SU-DHL-6 (cell line): Measurements from ENCODE around the gene SLC25A13.

Experiments
- H2AFZ ChIP-seq: fragments of 200-600 bp; sonication (generic); 2 replicates; pipeline ENCODE4 v1.6.1; 2014; ENCODE audit warnings: low read depth, mild to moderate bottlenecking, moderate library complexity, mixed read lengths, antibody characterized with exemption, low read length; ENCODE audit not compliant: severe bottlenecking
- H3F3A ChIP-seq: fragments of 200-600 bp; shearing (Covaris generic); 2 replicates; pipeline ENCODE4 v1.6.0; 2016; ENCODE audit warnings: antibody characterized with exemption, mild to moderate bottlenecking; ENCODE audit not compliant: insufficient read depth
- H3K27ac ChIP-seq: fragments of 200-600 bp; sonication (generic); 2 replicates; pipeline ENCODE4 v1.5.1; 2016; ENCODE audit warnings: low read depth, mild to moderate bottlenecking, low read length, moderate library complexity, mixed read lengths
- H3K27me3 ChIP-seq: fragments of 200-600 bp; sonication (generic), shearing (Covaris generic); 2 replicates; pipeline ENCODE4 v1.6.0; 2014; ENCODE audit warnings: mild to moderate bottlenecking, low read length
- H3K36me3 ChIP-seq: fragments of 200-600 bp; sonication (generic); 2 replicates; pipeline ENCODE4 v1.6.1; 2014; ENCODE audit warnings: mild to moderate bottlenecking, low read length, mixed read lengths
- H3K4me2 ChIP-seq: fragments of 300-600, 200-600 bp; shearing (Covaris generic), sonication (generic); 2 replicates; pipeline ENCODE4 v1.6.0; 2014; ENCODE audit warnings: low read length, low read depth, mild to moderate bottlenecking; ENCODE audit not compliant: poor library complexity, severe bottlenecking
- H3K4me3 ChIP-seq: fragments of 200-600 bp; sonication (generic); 2 replicates; pipeline ENCODE4 v1.5.1; 2014; ENCODE audit warnings: antibody characterized with exemption, low read length, mild to moderate bottlenecking, mixed read lengths; ENCODE audit not compliant: insufficient read depth, poor library complexity, severe bottlenecking
- H3K79me2 ChIP-seq: fragments of 200-600 bp; sonication (generic); 2 replicates; pipeline ENCODE4 v1.6.1; 2014; ENCODE audit warnings: mild to moderate bottlenecking, low read length, moderate library complexity; ENCODE audit not compliant: insufficient read depth
- H3K9ac ChIP-seq: fragments of 200-600 bp; sonication (generic); 2 replicates; pipeline ENCODE4 v1.7.0; 2014; ENCODE audit warnings: mild to moderate bottlenecking, low read length
- H3K9me2 ChIP-seq: fragments of 200-600 bp; sonication (generic); replicated peaks from 2 replicates; pipeline ENCODE4 v1.6.1; 2014; ENCODE audit warnings: low read length; ENCODE audit not compliant: insufficient read depth
- H3K9me3 ChIP-seq: fragments of 200-600 bp; sonication (generic); 2 replicates; pipeline ENCODE4 v1.6.1; 2014; ENCODE audit warnings: low read length, mixed read lengths; ENCODE audit not compliant: insufficient read depth
- H4K20me1 ChIP-seq: fragments of 200-600 bp; sonication (generic); 2 replicates; pipeline ENCODE4 v1.6.1; 2014; ENCODE audit warnings: low read depth, mild to moderate bottlenecking, antibody characterized with exemption, low read length, moderate library complexity, mixed read lengths
- CTCF ChIP-seq: fragments of 200-600 bp; sonication (generic); IDR thresholded peaks from one replicate; pipeline ENCODE4 v1.5.1; 2017; ENCODE audit warnings: antibody characterized with exemption, mild to moderate bottlenecking, low read length, moderate library complexity; ENCODE audit not compliant: insufficient read depth, poor library complexity, severe bottlenecking
- EZH2phosphoT487 ChIP-seq: fragments of 200-600 bp; sonication (generic), shearing (Covaris generic); conservative IDR thresholded peaks from 2 replicates; pipeline ENCODE4 v1.6.1; 2018; ENCODE audit warnings: mild to moderate bottlenecking, antibody characterized with exemption, low read length, moderate library complexity, mixed read lengths

Gene SLC25A13

GRCh38 chr7:96074871-96075270, 247.0 kb downstream of the SLC25A13 start:
- H3K9me2 ChIP-seq, result no peaks in the 10 kb centered on the region
- TF ChIP-seq CTCF (no peak), EZH2phosphoT487 (no peak)
- no peak overlapping the region for H3K4me2 ChIP-seq
- no peak overlapping the region for H2AFZ ChIP-seq
- no peaks in the 10 kb centered on the region for H3K27me3 ChIP-seq
- H4K20me1 ChIP-seq, result no peaks in the 10 kb centered on the region
- H3K27ac ChIP-seq, result no peak overlapping the region
- H3K36me3 ChIP-seq, result no peaks in the 10 kb centered on the region
- H3K4me3 ChIP-seq, result no peak overlapping the region
- H3K79me2 ChIP-seq, result no peaks in the 10 kb centered on the region
- no peak overlapping the region for H3K9ac ChIP-seq
- no peaks in the 10 kb centered on the region for H3F3A ChIP-seq
- no peaks in the 10 kb centered on the region for H3K9me3 ChIP-seq
